ENCODE data around the gene CAV2.

CAV2 gene

DNA sequence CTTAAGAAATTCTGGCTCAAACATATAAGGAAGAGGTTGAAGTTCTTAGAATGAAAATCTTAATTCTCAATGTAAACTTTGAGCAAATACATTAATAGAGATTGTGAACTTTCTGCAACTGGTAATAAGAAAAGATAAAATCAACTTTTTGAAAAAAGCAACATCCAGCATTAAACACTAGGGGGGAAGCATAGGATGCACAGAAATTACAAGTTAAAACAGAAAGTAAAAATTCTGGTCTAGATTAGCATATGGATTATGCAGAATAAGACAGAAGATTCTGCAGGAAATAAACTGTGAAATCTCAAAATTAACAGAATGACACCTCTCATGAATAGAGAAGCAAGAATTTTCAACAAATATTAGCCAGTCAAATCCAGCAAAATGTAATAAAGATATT, 38.0 kb upstream of the CAV2 start:
- DNase-seq (ENCODE audit: insufficient read length, low spot score) (no peak), FAIRE-seq (no peak)
- TF ChIP-seq CTCF (IDR thresholded peaks at IDR 0.05; ENCODE audit: insufficient read depth, missing control alignments), result no peak

DNA sequence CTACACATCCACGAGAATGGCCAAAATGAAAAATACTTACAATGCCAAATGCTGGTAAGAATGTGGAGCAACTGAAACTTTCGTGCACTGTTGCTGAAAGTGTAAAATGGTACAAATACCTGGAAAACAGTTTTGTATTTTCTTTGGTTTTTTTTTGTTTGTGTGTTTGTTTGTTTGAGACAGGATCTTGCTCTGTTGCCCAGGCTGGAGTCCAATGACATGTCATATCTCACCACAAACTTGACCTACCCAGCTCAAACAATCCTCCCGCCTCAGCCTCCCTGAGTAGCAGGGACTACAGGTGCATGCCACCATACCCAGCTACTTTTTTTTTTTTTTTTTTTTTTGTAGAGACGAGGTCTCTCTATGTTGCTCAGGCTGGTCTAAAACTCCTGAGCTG, 35.6 kb upstream of the CAV2 start:
- no peak for FAIRE-seq
- TF ChIP-seq CTCF (IDR thresholded peaks at IDR 0.05; ENCODE audit: insufficient read depth, missing control alignments), result no peak
- DNase-seq (ENCODE audit: insufficient read length, low spot score), result no peak

DNA sequence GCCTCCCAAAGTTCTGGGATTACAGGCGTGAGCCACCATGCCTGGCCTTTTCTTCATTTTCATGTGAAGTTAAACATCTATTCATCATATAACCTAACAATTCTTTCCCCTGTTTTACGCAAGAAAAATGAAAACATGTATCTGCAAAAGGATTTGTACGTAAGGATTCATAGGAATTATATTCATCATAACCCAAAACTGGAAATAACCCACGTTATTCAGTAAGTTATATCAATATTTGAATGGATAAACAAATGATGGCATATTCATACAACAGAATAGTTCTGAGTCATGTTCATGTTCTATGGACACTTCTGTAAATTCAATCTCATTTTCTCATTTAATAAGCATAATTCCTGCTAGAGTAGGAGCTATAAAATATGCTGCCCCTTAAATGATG, 35.2 kb upstream of the CAV2 start:
- FAIRE-seq (no peak), DNase-seq (ENCODE audit: insufficient read length, low spot score) (no peak)
- TF ChIP-seq CTCF (IDR thresholded peaks at IDR 0.05; ENCODE audit: insufficient read depth, missing control alignments), result no peak

- FAIRE-seq (no peak), DNase-seq (ENCODE audit: insufficient read length, low spot score) (no peak)
- no peak for TF ChIP-seq CTCF (IDR thresholded peaks at IDR 0.05; ENCODE audit: insufficient read depth, missing control alignments)
These were observed 34.4 kb upstream of the CAV2 start for GRCh38 chr7:116465125-116465524.

DNA sequence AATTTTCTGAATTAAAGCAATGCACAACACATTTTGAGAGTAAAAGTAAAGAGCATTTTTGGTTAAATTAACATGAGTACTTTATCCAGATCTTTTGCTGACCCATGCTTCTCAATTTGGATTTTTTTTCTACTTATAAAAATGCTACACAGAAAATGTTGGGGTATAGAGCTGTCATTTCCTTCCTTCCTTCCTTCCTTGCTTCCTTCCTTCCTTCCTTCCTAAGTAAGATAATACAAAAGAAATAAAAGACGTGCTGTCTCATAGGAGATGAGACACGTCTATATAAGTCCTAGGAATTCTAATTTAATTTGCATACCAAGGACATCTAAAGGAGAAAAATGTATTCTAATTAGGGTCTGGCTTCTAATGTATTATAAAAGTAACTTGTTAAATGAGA, 31.0 kb upstream of the CAV2 start:
- DNase-seq (ENCODE audit: insufficient read length, low spot score) (no peak), FAIRE-seq (no peak)
- no peak for TF ChIP-seq CTCF (IDR thresholded peaks at IDR 0.05; ENCODE audit: insufficient read depth, missing control alignments)

DNA sequence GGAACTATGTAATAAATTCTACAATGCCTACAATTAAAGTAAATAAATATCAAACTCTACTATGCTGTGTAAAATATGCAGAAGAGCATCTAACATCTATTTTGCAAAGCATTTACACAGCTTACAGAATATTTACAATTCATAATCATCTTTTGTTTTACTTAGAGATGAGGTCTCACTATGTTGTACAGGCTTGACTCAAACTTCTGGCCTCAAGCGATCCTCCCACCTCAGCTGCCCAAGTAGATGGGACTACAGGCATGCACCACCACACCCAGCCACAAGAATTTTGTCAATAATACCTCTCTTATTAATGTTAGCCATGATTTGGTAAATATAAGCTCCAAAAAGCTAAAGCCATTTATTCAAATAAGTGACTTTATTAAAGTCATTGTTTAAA, 21.9 kb upstream of the CAV2 start:
- FAIRE-seq (no peak), DNase-seq (ENCODE audit: insufficient read length, low spot score) (no peak)
- TF ChIP-seq CTCF (IDR thresholded peaks at IDR 0.05; ENCODE audit: insufficient read depth, missing control alignments), result no peak

DNA sequence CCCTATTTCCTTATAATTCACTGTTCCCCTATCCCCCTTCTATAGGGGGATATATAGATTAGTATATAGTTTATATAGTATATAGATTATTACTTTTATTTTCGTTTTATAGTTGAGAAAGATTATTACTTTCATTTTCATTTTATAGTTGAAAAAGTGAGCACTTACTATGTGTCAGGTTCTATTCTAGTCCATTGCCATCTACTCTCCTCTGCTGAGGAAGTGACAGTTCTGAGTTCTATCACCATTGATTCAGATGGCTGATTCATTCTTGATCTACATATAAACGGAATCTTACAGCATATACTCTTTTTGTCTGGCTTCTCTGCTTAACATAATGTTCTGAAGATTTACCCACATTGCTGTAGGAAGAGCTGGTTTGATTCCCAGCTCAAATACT, 20.7 kb upstream of the CAV2 start:
- no peak for DNase-seq (ENCODE audit: insufficient read length, low spot score)
- FAIRE-seq, result no peak
- TF ChIP-seq CTCF (IDR thresholded peaks at IDR 0.05; ENCODE audit: insufficient read depth, missing control alignments), result no peak

Measured in D721Med (cell line).